Endothelial cell of umbilical vein (primary cell): ENCODE measurements around the gene ALG5. TPM values are rescaled to one million over a fixed set of nuclear protein-coding genes. Genes with fewer than 3 reads are reported as not detected.

Experiments
- BruUV-seq: library from RNA; stranded (reverse); fragments of 400-500 nt; replicated peaks from 2 replicates; lab custom pipeline; 2021; lab: Mats Ljungman, UMichigan
- CTCF ChIA-PET: fragments of 300-600, 350-600 bp; sonication (Branson Sonifier 250); formaldehyde crosslinking; loops from one replicate; lab custom pipeline; 2021; ENCODE audit warnings: antibody characterized with exemption, inconsistent platforms; lab: Charles Lee
- POLR2A ChIA-PET: fragments of 300-600, 350-600 bp; sonication (Branson Sonifier 250); formaldehyde crosslinking; loops from one replicate; lab custom pipeline; 2021; ENCODE audit warnings: antibody characterized with exemption, inconsistent platforms; lab: Charles Lee
- DNase-seq: peaks from one replicate; pipeline ENCODE4 v3.0.0-alpha.2; 2011; ENCODE audit warnings: low read depth, low spot score
- FAIRE-seq: peaks from 2 replicates; lab custom pipeline; 2011; peaks lifted over from hg19 to GRCh38; lab: Jason Lieb, UNC
- H2AFZ ChIP-seq: 2 replicates; pipeline ENCODE4 v1.6.0; 2012; ENCODE audit warnings: low read depth, low read length, control low read depth, inconsistent platforms
- H3K27ac ChIP-seq: 2 replicates; pipeline ENCODE4 v1.5.1; 2011; ENCODE audit warnings: low read depth, mild to moderate bottlenecking, control low read depth, low read length, moderate library complexity; ENCODE audit not compliant: insufficient read depth
- H3K27me3 ChIP-seq, 2 experiments: 2 replicates each; pipeline versions ENCODE4 v1.6.0 to v1.6.1; 2011; ENCODE audit warnings: low read length in 2 of 2, mixed read lengths in 1 of 2; ENCODE audit not compliant: control insufficient read depth in 2 of 2, insufficient read depth in 2 of 2
- H3K36me3 ChIP-seq, 2 experiments: 2 replicates in 1 of 2; 3 replicates in 1 of 2; pipeline ENCODE4 v1.5.1; 2011; ENCODE audit warnings: low read length in 2 of 2, mild to moderate bottlenecking in 1 of 2, moderate library complexity in 1 of 2; ENCODE audit not compliant: control insufficient read depth in 2 of 2, insufficient read depth in 2 of 2; ENCODE audit errors: extremely low read depth in 1 of 2
- H3K4me1 ChIP-seq: 3 replicates; pipeline ENCODE4 v1.5.1; 2011; ENCODE audit warnings: mild to moderate bottlenecking, low read length; ENCODE audit not compliant: control insufficient read depth, insufficient read depth; ENCODE audit errors: extremely low read depth
- H3K4me2 ChIP-seq: 2 replicates; pipeline ENCODE4 v1.6.1; 2011; ENCODE audit warnings: low read length, control low read depth, mixed read lengths; ENCODE audit not compliant: insufficient read depth
- H3K4me3 ChIP-seq, 3 experiments: fragments of 200-600 bp in 1 of 3; sonication (generic), shearing (Covaris generic) in 1 of 3; replicated peaks in 1 of 3; 2 replicates each; pipeline ENCODE4 v1.5.1; 2011 to 2016; ENCODE audit warnings: control low read depth in 3 of 3, low read length in 3 of 3, mild to moderate bottlenecking in 2 of 3, inconsistent platforms in 1 of 3, low read depth in 1 of 3, moderate library complexity in 1 of 3; ENCODE audit not compliant: insufficient read depth in 1 of 3
- H3K79me2 ChIP-seq: 2 replicates; pipeline ENCODE4 v1.6.0; 2012; ENCODE audit warnings: low read length, inconsistent platforms; ENCODE audit not compliant: control insufficient read depth, insufficient read depth
- H3K9ac ChIP-seq: replicated peaks from 2 replicates; pipeline ENCODE3; 2011; ENCODE audit warnings: low read length, control low read depth; ENCODE audit not compliant: insufficient read depth; ENCODE audit errors: extremely low read depth
- H3K9me1 ChIP-seq: replicated peaks from 3 replicates; pipeline ENCODE4 v1.6.0; 2011; ENCODE audit warnings: mild to moderate bottlenecking, low read length; ENCODE audit not compliant: control insufficient read depth, insufficient read depth; ENCODE audit errors: extremely low read depth
- H3K9me3 ChIP-seq: replicated peaks from 2 replicates; pipeline ENCODE4 v1.5.1; 2012; ENCODE audit warnings: low read length, inconsistent platforms; ENCODE audit not compliant: control insufficient read depth, insufficient read depth
- H4K20me1 ChIP-seq: replicated peaks from 2 replicates; pipeline ENCODE3; 2011; ENCODE audit warnings: mild to moderate bottlenecking, low read length; ENCODE audit not compliant: control insufficient read depth, insufficient read depth; ENCODE audit errors: extremely low read depth
- EZH2 ChIP-seq: IDR thresholded peaks from 2 replicates; pipeline ENCODE4 v1.6.1; 2012; ENCODE audit warnings: borderline replicate concordance, low read depth, mild to moderate bottlenecking, moderate library complexity, low read length, inconsistent platforms; ENCODE audit not compliant: severe bottlenecking
- GATA2 ChIP-seq: IDR thresholded peaks from 2 replicates; pipeline ENCODE4 v1.7.0; 2011; ENCODE audit warnings: low read depth, mild to moderate bottlenecking, moderate library complexity, mixed read lengths, low read length; ENCODE audit not compliant: insufficient read length, insufficient read depth
- JUN ChIP-seq: IDR thresholded peaks from 2 replicates; pipeline ENCODE4 v1.6.1; 2011; ENCODE audit warnings: borderline replicate concordance, low read depth; ENCODE audit not compliant: insufficient read length, insufficient read depth
- MYC ChIP-seq: IDR thresholded peaks from one replicate; pipeline ENCODE4 v1.6.1; 2011; ENCODE audit warnings: mild to moderate bottlenecking, low read depth, low read length
- POLR2A ChIP-seq: IDR thresholded peaks from 2 replicates; pipeline ENCODE4 v1.6.1; 2012; ENCODE audit warnings: low read depth, mild to moderate bottlenecking, control low read depth, low read length
- POLR2AphosphoS5 ChIP-seq: IDR thresholded peaks from 2 replicates; pipeline ENCODE4 v1.6.1; 2012; ENCODE audit warnings: low read depth, mild to moderate bottlenecking, control low read depth, low read length, moderate library complexity; ENCODE audit not compliant: insufficient read depth
- dilution Hi-C: fragments of 300-500 bp; cut with MboI; formaldehyde crosslinking; loops from one replicate; pipeline ENCODE4 v1.15.0; 2019; ENCODE audit warnings: low sequenced_read_pairs; ENCODE audit not compliant: extremely low pct_ligation_motif_present
- intact Hi-C: fragments of 100-400 bp; cut with micrococcal nuclease; formaldehyde crosslinking; loops from one replicate; pipeline ENCODE4 v1.10.0; 2022
- polyA plus RNA-seq, 4 experiments: library from polyadenylated mRNA; depleted of rRNA in 3 of 4; stranded (reverse) in 3 of 4; unstranded in 1 of 4; fragments of >200 nt; gene quantifications; 2 replicates each; pipeline versions ENCODE4 v1.2.1 to v1.2.3, GENCODE V29; 2011 to 2012; ENCODE audit warnings: missing spikeins in 1 of 4
- total RNA-seq: library from RNA; stranded (reverse); gene quantifications from 2 replicates; pipeline ENCODE4 v1.2.3, GENCODE V29; 2021
- TF ChIP-seq, protein P1 (sequence below): IDR thresholded peaks from 2 replicates; pipeline ENCODE4 v1.6.1; 2011; ENCODE audit not compliant: insufficient read depth, insufficient read length
- TF ChIP-seq, protein P2 (sequence below), 2 donors: IDR thresholded peaks; 1 replicate in 1 of 2; 2 replicates in 1 of 2; pipeline ENCODE4 v1.5.1; 2011; ENCODE audit warnings: low read length in 2 of 2, mild to moderate bottlenecking in 2 of 2, moderate library complexity in 2 of 2, control low read depth in 1 of 2, inconsistent platforms in 1 of 2, low read depth in 1 of 2; ENCODE audit not compliant: insufficient read depth in 1 of 2; ENCODE audit errors: extremely low read depth in 1 of 2

The ALG5 gene
- total and polyA plus RNA-seq, 2 donors (not counting 3 experiments of a cell fraction or from before 2014, with no cell fraction given), result 24.4 to 29.3 TPM

DNA sequence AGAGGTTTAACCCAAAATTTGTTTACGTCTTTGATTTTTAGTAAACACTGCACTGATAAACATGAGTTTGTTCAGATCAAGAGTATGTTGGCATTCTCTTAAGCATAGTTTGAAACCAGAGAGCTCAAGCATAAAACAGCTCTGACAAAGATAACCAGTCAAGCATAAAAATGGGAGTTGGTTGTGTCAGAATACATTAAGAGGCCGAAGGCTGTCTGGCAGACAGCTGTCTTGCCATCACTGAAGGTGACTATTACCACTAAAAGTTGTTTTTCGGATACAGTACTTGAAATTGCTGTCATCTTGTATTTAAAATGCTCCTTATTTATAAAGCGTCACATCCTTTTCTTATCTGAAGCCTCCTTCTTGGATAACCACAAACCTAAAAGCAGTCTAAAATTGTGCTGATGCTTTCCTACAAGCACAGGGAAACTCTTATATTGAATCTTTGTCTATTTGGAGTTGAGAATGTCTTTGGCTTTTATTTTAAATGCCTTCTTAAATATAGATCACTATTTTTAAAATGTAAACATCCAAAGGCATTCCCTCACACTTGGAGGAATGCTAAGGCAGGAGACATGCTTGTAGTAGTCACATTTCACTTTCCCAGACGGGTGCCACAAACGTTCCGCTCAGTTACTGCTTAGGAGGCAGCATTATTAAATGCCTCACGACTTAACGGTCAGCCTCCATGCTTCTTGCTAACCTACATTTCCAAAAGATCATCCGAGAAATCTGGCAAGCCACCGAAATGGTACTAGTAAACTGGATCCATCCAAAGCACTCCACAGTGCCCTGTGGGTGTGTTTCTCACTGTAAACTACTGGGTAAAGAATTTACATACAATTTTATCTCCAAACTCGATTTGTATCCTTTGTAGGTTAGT is 80.7 kb downstream of the ALG5 start:
- peaks cover 11% of the 10 kb centered on the region for H3K4me1 ChIP-seq
- H3K27me3 ChIP-seq, result no peaks in the 10 kb centered on the region
- CTCF ChIA-PET, result interaction anchor here (0.7 to 1.2 kb wide), 6 partner anchors 30 to 63 kb away, joined by 3 to 8 read pairs (median 4); no protein-coding TSS in a partner anchor
- TSS peak; percentile 29 for BruUV-seq
- no peaks in the 10 kb centered on the region for H3K36me3 ChIP-seq
- POLR2A ChIA-PET, result no interaction called here
- H2AFZ ChIP-seq, result peak overlapping the region; percentile 72
- no peaks in the 10 kb centered on the region for H4K20me1 ChIP-seq
- peak; percentile 64 for DNase-seq
- no peak for TF ChIP-seq EZH2
- TF ChIP-seq GATA2, result no peak
- TF ChIP-seq, protein P1, sequence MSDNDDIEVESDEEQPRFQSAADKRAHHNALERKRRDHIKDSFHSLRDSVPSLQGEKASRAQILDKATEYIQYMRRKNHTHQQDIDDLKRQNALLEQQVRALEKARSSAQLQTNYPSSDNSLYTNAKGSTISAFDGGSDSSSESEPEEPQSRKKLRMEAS, result no peak
- peak; percentile 63 for FAIRE-seq
- H3K9me1 ChIP-seq, result no peaks in the 10 kb centered on the region
- peaks cover 13% of the 10 kb centered on the region for H3K79me2 ChIP-seq
- H3K27ac ChIP-seq, result peak overlapping the region; percentile 69
- peak overlapping the region; percentile 89 for H3K9ac ChIP-seq
- H3K9me3 ChIP-seq, result no peaks in the 10 kb centered on the region
- H3K4me3 ChIP-seq, result peak overlapping the region; percentile 82 to 97 (median 92)
- intact Hi-C loops (loop anchor here (1.0 to 2.0 kb wide), 2 partner anchors 47 to 60 kb away; no protein-coding TSS in a partner anchor), dilution Hi-C loops (no loop called here)
- H3K4me2 ChIP-seq, result peak overlapping the region; percentile 88

DNA sequence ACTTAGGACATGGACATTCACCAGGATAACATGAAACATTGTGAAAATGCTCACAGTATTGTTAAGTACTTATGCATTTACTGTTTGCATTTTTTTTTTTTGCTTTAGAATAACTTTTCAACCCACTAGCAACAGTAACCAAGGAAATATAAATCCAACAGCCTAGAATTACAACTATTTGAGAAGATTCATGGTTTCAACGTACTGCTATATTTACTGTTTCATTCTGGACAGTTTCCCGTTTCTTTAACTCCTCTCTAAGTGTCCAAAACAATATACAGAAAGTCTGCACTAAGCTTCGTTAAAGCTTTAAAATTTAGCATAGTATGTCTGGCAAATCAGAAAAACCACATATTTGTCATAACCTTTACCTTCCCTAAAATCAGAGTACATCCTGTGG is 81.8 kb downstream of the ALG5 start:
- no peak for DNase-seq
- H3K4me3 ChIP-seq, result no peak overlapping the region
- no TSS peak for BruUV-seq
- CTCF ChIA-PET, result interaction anchor here (1.7 kb wide), 1 partner anchor 64 kb away, joined by 6 read pairs; no protein-coding TSS in a partner anchor
- H2AFZ ChIP-seq, result no peak overlapping the region
- H3K27ac ChIP-seq, result no peak overlapping the region
- POLR2A ChIA-PET, result no interaction called here
- H3K4me1 ChIP-seq, result peaks cover 17% of the 10 kb centered on the region
- TF ChIP-seq MYC (no peak), GATA2 (no peak), JUN (no peak), POLR2A (no peak), EZH2 (no peak), POLR2AphosphoS5 (no peak)
- TF ChIP-seq, protein P2, sequence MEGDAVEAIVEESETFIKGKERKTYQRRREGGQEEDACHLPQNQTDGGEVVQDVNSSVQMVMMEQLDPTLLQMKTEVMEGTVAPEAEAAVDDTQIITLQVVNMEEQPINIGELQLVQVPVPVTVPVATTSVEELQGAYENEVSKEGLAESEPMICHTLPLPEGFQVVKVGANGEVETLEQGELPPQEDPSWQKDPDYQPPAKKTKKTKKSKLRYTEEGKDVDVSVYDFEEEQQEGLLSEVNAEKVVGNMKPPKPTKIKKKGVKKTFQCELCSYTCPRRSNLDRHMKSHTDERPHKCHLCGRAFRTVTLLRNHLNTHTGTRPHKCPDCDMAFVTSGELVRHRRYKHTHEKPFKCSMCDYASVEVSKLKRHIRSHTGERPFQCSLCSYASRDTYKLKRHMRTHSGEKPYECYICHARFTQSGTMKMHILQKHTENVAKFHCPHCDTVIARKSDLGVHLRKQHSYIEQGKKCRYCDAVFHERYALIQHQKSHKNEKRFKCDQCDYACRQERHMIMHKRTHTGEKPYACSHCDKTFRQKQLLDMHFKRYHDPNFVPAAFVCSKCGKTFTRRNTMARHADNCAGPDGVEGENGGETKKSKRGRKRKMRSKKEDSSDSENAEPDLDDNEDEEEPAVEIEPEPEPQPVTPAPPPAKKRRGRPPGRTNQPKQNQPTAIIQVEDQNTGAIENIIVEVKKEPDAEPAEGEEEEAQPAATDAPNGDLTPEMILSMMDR (IDR thresholded peaks at IDR 0.05; ENCODE audit: extremely low read depth in 1 of 2, insufficient read depth in 1 of 2, low read depth in 1 of 2, low read length in 2 of 2), result no peak
- no peaks in the 10 kb centered on the region for H3K27me3 ChIP-seq
- H3K9me3 ChIP-seq, result no peaks in the 10 kb centered on the region
- no peak for FAIRE-seq
- H3K36me3 ChIP-seq, result no peaks in the 10 kb centered on the region
- dilution Hi-C loops (no loop called here), intact Hi-C loops (no loop called here)
- no peak overlapping the region for H3K9ac ChIP-seq
- H3K4me2 ChIP-seq, result no peak overlapping the region
- no peaks in the 10 kb centered on the region for H4K20me1 ChIP-seq
- H3K9me1 ChIP-seq, result no peaks in the 10 kb centered on the region
- H3K79me2 ChIP-seq, result peaks cover 13% of the 10 kb centered on the region
